Activated T-cell treated with anti-CD3 and anti-CD28 coated beads for 48 hours (primary cell): Measurements from ENCODE around the gene ZNF638.
"Not testable (repeated sequence)": the region's sequence is repeated elsewhere in the genome, so short reads cannot be mapped to it uniquely, and the experiment has no call there.

ENCODE experiments used
- DNase-seq: peaks from one replicate; pipeline ENCODE4 v3.0.0-alpha.2; 2020; ENCODE audit warnings: low read depth

The ZNF638 gene

DNA sequence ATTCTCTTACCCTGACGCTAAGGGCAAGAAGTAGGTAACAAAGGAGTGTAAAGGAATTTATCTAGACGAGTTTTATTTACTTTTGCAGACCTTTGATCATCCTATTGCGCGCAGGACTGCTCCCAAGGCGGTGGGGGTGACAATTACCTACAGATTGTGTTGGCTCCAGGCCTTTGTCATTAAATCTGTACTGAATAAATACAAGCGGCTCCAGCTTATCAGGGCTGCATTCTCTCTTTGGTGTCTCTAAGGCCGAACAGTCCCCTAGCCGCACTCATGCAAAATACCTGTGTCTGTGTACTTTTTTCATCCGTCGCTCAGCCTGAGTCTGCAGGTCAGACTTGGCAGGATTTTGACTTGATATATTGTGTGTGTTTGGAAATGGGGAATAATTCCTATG lies 63.9 kb downstream of the ZNF638 start:
- no peak for DNase-seq

DNA sequence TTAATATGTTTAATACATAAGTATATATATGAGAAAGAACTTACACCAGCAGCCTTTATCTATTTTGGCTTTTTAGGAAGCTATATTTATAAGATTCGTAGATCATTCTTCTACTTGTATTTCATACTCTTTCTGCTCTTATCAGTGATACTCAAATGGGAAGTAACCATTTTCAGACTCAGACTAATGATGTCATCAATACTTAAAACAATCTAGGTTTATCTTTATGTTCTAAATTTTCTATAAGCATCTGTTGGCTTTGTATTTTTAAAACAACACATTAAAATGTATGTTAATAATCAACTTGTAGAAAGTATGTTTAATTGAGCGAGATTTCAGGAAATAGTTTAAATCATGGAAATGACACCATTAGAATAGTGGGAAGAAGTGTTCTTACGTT lies 70.8 kb downstream of the ZNF638 start:
- no peak for DNase-seq

DNA sequence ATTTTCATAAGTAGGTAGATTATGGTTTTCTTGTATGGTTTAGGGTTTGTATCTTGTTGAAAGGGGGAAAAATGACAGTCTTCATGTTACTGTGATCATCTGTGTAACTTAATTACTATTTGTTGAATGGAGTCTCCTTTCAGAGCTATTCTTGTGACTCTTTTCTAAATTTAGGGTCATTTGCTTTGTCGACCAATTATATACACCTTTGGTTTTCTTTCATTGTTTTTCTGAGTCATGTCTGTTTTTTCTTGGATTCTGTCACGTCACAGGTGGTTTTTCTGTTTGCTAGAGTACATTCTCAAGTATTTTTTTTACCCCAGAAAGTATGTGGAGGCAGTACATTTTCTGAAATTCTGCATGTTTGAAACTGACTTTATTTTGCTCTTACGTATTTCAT lies 78.0 kb downstream of the ZNF638 start:
- DNase-seq: no peak

DNA sequence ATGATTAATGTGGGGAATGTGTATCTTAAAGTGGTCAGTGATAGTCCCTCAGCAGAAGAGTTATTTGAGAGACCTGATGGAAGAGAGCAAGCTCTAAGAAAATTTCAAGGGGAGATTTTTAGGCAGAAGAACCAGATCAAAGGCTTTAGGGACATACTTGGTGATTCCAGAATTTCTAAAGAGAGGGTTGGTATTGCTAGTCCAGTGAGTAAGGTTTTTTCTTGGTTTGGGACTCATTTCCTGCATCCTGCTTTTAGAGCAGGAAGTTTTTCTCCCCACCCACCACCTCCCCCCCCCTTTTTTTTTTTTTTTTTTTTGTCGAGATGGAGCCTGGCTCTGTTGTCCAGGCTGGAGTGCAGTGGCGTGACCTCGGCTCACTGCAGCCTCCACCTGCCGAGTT lies 79.1 kb downstream of the ZNF638 start:
- no peak for DNase-seq

DNA sequence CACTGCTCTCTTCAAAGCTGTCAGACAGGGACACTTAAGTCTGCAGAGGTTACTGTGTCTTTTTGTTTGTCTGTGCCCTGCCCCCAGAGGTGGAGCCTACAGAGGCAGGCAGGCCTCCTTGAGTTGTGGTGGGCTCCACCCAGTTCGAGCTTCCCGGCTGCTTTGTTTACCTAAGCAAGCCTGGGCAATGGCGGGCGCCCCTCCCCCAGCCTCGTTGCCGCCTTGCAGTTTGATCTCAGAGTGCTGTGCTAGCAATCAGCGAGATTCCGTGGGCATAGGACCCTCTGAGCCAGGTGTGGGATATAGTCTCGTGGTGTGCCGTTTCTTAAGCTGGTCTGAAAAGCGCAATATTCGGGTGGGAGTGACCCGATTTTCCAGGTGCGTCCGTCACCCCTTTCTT lies 85.3 kb downstream of the ZNF638 start:
- not testable (repeated sequence) for DNase-seq

DNA sequence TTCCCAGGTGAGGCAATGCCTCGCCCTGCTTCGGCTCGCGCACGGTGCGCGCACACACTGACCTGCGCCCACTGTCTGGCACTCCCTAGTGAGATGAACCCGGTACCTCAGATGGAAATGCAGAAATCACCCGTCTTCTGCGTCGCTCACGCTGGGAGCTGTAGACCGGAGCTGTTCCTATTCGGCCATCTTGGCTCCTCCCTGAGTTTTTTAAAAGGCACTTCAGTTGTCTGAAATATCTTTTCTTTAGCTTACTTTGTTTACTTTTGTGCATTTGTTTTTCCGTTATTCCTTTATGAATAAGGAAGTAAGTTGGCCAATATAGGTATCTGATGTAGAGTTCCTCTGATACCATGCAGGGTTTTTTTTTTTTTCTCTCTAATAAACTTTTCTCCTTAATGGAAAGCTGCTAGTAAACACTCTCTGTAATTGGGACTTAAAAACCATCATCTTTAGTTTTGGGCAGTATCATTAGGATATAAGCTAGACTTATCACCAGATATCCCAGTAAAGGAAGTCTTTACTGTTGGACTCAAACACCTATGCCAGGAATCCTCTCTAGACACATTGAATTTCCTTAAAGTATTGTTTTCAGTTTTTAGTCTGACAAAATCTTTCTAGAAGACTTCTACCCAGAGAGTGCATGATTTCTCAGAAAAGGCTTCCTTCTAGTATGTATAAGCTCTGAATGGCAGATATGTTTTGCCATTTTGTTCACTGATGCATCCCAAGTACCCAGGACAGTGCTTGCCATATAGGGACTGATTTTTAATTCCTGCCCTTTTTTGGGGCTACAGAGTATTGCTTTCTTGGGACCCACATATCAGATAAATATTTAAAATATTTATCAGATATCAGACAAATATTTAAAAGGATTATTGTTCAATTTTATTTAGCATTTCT lies 86.0 kb downstream of the ZNF638 start:
- no peak for DNase-seq

DNA sequence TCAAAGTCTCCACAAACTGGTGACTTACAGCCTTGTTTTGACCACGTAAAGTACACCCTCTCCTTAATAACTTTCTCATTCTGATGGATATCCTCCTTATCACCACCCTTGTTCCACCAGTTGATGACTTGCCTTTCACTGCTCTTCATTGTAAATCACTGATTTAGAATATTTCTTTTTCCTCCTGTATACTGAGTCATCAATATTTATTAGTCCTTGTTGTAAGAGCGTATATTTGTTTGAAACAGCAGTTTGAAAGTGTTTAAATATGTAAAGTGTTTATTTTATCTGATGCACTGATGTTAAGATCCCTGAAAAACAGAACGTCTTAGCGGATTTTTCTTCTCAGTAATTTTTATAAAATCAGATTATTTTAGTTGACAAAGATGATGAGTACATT lies 87.6 kb downstream of the ZNF638 start:
- DNase-seq: no peak

DNA sequence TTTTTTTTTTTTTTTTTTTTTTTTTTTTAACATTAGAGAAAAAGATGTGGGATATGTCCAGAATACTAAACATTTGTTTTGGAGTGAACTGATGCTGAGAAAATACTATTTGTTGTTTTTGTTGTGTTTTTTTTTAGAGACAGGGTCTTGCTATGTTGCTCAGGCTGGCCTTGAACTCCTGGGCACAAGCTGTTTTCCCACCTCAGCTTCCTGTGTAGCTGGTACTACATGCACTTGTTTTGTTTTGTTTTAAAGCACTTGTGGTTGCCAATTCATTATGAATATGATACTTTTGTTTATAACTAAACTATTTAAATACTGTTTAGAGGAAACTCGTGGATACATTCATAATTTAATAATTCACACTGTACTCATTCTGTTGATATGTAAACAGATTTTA lies 88.4 kb downstream of the ZNF638 start:
- DNase-seq: no peak

DNA sequence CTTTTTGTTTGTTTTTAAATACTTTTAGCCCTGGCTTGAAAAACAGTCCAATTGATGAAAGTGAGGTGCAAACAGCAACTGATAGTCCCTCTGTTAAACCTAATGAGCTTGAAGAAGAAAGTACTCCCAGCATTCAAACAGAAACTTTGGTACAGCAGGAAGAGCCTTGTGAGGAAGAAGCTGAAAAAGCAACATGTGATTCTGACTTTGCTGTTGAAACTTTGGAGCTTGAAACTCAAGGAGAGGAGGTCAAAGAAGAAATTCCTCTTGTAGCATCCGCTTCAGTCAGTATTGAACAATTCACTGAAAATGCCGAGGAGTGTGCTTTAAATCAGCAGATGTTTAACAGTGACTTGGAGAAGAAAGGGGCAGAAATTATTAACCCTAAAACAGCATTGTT lies 91.2 kb downstream of the ZNF638 start:
- no peak for DNase-seq

DNA sequence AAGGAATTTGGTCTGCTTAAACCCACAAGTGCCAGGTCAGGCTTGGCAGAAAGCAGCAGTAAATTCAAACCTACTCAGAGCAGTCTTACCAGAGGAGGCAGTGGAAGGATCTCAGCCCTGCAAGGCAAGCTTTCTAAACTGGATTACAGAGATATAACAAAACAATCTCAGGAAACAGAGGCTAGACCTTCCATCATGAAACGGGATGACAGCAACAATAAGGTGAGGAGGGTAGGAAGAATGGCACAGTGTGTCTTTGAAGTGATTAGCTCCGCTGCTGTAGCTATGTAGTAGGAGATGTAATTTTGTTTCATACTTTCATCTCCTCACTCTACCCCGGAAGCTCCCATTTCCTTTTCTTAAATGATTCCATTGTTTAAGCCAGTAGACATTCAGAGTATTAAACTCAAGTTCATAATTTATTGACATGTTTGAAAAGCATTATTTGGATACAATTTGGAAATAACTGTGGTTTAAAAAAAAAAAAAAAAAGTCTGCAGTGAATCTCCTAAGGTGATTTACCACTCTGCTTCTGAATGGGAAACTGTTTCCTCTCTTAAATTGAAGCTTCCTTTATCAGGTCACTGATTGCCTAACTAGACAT lies 92.3 kb downstream of the ZNF638 start:
- no peak for DNase-seq

DNA sequence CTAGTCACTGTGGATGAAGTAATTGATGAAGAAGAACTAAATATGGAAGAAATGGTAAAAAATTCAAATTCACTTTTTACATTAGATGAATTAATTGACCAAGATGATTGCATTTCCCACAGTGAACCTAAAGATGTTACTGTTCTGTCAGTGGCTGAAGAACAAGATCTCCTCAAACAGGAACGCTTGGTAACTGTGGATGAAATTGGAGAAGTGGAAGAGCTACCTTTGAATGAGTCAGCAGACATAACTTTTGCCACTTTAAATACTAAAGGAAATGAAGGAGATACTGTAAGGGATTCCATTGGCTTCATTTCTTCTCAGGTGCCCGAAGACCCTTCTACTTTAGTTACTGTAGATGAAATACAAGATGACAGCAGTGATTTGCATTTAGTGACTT lies 95.1 kb downstream of the ZNF638 start:
- no peak for DNase-seq

DNA sequence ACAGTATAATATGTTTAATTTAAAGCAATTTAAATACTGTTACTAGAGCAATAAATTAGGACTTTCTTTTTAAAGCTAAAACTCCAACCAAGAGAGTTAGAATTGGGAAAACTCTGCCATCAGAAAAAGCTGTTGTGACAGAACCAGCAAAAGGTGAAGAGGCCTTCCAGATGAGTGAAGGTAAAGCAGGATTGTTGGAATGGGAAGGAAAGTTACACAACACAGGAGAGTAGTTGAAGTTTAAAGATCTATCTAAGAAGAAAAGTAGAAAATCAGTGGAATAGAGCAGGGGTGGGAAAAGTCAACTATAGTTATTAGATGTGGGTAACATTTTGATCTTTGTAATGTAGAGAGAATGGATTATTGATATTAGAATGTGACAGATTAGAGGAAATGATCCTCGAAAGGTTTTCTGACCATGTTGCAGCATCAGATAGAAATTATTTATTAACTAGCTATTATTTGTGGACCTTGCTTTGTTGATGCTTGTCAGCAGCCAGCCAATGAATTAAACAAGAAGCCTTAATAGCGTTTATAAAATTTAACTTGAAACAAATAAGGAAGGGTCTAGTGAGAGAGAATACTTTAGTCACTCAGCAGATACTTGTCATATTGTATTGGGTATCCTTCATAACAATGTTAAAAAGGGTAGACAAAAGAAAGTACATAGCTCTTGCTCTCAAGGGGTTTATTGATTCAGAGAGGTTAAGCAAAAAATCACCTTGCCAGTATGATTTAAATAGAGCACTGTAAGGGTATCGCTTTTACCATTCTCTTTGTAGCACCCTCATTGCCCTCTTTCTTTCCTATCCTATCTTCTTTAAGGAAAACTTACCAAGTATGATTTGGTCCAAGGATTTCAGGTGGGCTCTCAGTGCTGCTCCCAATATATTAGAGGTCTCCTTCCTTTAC lies 97.1 kb downstream of the ZNF638 start:
- no peak for DNase-seq

DNA sequence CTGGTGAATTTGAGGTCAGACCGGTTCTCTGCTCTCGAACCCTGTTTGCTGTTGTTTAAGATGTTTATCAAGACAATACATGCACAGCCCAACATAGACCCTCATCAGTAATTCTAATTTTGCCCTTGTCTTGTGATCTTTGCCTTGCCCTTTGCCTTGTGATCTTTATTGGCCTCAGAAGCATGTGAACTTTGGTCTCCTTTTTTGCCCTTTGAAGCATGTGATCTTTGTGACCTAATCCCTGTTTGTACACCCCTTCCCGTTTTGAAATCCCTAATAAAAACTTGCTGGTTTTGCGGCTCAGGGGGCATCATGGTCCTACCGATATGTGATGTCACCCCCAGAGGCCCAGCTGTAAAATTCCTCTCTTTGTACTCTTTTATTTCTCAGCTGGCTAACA lies 113.6 kb downstream of the ZNF638 start:
- not testable (repeated sequence) for DNase-seq

DNA sequence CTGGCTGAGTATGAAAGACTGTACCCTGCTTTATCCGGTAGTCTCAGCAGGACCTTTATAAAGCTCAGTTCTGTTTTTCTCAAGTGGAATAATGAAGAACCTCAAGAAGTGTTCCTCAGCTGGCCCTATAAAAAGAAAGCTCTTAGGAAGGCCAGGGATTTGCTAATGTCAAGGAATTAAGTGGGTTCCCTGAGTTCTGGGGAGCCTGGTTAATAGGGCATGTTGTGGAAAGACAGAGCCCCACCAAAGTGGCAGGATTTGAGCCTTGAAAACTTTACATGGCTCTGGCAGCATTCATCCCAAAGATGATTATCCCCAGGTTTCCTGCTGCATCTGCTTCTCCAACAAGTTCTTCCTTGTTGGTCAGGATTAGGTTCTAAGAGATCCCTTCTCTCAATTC lies 114.9 kb downstream of the ZNF638 start:
- no peak for DNase-seq

DNA sequence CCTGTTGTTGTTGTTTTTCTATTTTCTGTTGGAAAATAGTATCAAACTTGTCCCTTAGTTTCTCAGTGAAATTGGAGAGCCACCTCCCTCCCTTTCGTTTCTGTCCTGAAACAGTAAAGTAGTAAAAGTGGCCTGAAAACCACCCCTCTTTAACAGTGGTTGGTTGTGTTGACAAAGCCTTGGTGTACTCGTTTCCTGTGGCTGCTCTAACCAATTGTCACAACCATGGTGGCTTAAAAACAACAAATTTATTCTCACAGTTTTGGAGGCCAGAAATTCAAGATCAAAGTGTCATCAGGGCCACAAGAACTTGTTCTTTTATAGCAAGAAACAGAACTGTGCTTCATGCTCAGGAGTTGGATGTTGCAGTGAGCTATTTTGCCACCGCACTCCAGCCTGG lies 117.8 kb downstream of the ZNF638 start:
- DNase-seq: no peak

DNA sequence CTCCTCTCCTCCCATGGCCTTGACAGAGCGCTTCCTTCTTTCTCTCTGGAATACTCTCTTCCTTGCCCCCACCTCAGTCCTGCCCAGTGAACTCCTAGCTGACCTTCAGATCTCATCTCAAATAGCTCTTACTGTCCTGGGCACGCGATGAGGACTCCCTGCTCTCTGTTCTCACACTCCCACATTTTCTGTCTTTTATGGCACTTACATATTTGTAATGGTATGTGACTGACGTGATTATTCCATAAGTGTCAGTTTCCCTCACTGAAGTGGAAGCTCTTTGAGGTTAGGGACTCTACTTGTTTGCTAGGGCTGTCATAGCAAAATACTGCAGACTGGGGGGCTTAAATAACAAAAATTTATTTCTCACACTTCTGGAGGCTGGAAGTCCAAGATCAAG lies 120.1 kb downstream of the ZNF638 start:
- DNase-seq: no peak

DNA sequence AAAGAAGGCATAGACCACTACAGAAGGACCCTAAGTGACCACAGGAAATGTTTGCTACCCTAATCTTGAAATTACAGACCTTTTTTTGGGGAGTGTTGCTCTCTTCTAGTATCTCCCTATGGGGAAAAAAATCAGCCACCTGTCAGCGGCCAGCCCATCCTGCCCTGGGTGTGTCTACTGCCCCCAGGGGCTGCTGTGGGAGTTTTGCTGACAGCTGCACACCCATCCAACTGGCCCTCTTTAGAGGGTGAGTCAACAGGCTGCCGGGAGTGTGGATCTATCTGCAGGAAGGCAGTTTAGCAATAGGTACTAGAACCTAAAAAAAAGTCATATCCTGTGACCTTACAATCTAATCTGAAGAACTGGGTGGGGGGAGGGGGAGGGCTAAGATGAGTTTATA lies 121.0 kb downstream of the ZNF638 start:
- no peak for DNase-seq

DNA sequence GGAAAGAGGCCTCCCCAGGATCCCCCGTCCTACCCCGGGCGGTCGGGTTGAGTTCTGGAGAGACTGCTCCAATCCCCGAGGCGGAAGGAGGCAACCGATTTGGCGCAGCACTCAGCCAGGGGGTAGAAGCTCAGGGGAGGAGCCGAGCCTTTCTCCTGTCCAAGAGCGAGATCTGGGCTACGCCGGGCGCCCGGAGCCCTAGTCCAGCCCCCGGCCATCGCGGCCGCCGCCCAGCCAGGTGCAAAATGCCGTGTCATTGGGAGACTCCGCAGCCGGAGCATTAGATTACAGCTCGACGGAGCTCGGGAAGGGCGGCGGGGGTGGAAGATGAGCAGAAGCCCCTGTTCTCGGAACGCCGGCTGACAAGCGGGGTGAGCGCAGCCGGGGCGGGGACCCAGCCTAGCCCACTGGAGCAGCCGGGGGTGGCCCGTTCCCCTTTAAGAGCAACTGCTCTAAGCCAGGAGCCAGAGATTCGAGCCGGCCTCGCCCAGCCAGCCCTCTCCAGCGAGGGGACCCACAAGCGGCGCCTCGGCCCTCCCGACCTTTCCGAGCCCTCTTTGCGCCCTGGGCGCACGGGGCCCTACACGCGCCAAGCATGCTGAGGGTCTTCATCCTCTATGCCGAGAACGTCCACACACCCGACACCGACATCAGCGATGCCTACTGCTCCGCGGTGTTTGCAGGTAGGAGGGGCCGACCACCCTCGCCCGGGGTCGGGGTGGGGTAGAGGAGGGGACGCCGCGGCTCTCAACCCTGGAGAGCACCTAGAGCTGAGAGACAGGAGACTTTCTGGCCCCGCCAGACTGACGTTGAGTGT lies 122.0 kb downstream of the ZNF638 start, which contains the start of gene DYSF:
Gene DYSF, plus strand, starts transcription at position 158 of the 817 bp plus-strand sequence.
- DNase-seq: no peak

DNA sequence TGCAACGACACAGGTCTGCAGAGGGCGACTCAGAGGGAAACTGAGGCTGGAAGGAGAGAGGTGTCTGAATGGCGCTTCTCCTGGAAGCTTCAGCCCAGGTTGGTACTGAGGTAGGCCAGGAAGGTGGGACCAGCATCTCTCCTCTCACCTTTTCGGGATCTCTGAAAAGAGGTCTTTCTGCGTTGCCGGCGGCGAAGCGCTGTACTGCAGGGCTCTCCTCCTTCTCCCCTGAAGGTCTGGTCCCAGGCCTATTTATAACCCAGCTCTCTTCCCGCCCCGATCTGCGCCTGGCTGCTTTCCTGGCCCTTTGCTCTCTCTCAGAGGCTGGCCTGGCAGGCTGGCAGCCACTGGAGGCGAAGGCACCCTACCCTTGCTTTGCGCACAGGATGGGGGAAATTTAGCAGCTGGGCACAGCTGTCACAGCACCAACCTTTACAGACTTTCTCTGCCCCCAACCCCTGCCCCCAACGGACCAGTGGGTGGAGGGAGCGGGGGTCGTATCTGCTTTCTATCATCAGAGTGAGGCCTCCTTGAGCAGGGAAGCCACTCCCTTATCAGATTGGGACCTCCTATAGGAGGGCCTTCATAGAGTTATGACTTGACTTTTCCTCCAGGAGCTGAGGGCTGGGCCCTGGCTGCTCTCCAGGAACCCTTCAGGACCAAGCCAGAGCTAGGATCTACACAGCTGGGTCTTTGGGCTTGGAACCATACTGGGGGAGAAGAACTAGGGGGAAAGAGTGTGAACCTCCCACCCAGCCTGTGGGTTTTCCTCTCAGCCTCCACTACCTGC lies 122.8 kb downstream of the ZNF638 start:
- no peak for DNase-seq

DNA sequence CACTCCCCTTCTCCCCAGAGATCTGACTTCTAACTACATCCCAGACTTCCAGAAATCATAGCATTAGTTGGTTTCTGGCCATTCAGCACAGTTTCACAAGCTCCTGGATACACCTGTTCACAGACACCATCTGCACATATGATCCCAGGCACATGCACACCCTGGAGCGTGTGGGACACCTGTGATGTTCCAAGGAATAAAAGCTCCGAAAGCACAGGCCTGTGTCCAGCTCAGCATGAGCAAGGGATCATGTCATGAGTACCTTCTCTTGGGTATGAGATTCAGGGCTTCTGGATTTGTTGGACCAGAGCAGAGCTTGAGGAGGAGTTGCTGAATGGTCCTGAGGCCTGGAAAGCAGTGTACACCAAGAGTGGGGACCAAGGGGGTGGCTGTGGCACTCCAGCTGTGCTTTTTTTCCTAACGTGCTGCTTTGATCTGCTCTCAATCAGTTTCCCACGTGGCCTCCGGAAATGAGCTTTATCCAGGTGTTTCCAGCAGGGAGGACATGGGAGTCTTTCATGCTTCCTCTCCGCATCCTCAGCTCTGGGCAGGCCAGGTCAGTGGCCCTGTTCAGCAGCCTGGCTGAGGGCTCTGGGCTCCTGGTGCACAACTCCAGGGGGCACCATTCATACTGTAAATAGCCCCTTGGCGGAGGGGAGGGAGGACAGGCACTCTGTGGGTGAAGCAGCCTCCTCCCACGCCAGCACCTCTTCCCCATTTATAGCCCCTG lies 123.6 kb downstream of the ZNF638 start:
- no peak for DNase-seq
